22Rv1 (cell line): ENCODE measurements around the gene RNF166.

Experiments used
- CTCF ChIP-seq: fragments of 450-650 bp; IDR thresholded peaks from 2 replicates; pipeline ENCODE4 v1.5.1; 2017; ENCODE audit warnings: mild to moderate bottlenecking
- ZFX ChIP-seq: fragments of 450-650 bp; IDR thresholded peaks from 2 replicates; pipeline ENCODE4 v1.6.1; 2017; ENCODE audit warnings: antibody characterized with exemption, borderline replicate concordance

- no peak for TF ChIP-seq CTCF
- no peak for TF ChIP-seq ZFX
Observed at GRCh38 chr16:88698646-88699045, 7.6 kb downstream of the RNF166 start.
